ENCODE data around the gene TBC1D22A.
"Not testable (repeated sequence)": the region's sequence is repeated elsewhere in the genome, so short reads cannot be mapped to it uniquely, and the experiment has no call there.

The TBC1D22A gene

DNA sequence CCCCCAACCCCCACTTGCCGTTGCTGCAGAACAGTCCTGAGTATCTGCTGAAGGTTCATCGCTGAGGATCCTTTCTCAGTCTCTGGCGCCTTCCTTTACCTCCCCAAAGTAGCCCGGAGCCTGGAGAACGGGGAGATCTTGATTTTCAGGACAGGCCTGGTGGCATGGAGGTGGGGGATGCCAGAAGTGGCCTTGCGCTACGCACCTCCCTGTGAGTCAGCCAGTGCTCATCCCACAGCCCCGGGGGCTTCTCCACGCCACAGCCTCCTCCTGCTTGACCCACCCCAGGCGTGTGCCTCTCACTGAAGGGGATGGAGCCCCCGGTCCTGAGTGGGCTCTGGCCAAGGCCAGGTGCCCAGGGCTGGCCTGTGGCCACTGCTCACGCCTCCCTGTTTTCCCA, 339.6 kb downstream of the TBC1D22A start:
- DNase-seq (ENCODE audit: low read depth): no peak

DNA sequence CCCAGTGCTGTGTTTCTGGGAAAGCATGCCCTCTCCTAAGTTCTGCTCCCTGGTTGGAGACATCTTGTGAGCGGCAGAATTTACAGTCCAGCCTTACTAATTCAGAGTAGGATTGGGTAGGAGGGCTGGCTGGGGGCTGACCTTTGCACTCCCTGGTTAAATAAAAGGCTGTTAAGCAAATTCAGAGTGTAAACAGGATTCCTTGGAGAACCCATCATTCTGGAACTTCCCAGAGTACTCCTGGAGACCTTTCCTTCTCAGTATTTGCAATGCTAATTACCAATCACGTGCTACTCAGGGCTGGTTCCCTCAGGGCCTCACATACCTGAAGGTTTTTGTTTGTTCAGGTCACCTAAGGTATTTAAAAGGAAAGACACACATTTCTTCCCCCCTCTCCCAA, 340.2 kb downstream of the TBC1D22A start:
- DNase-seq (ENCODE audit: low read depth): no peak

DNA sequence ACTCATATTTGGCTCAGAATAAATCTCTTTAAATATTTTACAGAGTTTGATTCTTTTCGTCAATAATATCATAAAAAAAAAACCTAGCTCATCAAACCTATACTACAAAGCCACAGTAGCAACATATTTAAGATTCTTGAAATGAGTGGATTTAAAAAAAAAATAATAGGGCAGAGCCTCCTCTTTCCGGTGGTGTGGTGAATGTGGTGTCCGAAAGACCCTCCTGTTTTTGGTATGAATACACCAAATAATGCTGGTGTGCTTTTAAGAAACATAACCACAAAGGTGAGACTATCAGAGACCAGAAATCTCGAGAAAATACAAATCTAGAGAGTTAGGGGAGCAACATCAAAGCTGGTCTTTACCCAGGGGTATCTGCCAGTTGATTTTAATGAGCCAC, 342.6 kb downstream of the TBC1D22A start:
- no peak for DNase-seq (ENCODE audit: low read depth)

DNA sequence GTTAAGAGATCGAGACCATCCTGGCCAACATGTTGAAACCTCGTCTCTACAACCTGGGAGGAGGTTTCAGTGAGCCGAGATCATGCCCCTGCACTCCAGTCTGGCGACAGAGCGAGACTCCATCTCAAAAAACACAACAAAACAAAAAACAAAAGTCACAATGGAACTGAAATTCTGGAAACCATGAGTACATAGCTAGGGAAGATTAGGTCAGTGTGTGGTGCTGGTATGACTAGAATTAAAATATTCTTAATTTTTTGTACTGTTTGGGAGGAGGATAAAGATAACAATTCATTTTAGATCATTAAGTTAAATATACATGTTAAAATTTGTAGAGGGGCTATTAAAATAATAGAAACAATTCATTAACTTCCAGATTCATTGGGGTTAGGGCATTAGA, 344.4 kb downstream of the TBC1D22A start:
- no peak for DNase-seq (ENCODE audit: low read depth)

GRCh38 chr22:47107431-47107830, 345.0 kb downstream of the TBC1D22A start:
- DNase-seq (ENCODE audit: low read depth): no peak

DNA sequence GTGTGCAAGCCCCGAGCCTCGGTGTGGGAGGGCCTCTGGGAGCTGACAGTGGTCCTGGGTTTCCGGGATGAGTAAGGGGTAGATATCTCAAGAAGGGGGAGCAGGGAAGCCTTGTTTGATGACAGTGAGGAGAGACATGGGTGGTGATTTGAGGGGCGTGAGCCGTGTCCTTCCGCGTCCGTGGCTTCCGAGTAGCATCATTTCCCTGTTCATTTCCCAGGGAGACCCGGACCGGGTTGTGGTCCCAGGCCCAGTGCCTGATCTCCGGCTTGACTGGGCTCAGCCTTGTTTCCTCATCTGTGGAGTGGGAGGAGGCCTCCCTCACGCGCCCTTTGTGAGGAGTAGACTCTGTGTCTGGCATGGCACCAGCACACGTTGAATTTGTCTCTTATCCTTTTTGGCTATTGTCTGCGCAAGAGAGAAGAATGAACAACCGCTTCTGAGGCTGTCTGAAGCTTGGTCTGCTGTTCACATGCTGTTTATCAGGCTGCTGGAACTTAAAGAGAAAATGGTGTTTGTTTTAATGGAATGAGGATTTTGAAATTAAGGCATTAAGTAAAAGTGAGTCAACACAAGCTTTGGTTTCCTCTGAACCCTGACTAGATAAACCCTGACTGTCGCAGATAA, 348.5 kb downstream of the TBC1D22A start:
- no peak for DNase-seq (ENCODE audit: low read depth)

DNA sequence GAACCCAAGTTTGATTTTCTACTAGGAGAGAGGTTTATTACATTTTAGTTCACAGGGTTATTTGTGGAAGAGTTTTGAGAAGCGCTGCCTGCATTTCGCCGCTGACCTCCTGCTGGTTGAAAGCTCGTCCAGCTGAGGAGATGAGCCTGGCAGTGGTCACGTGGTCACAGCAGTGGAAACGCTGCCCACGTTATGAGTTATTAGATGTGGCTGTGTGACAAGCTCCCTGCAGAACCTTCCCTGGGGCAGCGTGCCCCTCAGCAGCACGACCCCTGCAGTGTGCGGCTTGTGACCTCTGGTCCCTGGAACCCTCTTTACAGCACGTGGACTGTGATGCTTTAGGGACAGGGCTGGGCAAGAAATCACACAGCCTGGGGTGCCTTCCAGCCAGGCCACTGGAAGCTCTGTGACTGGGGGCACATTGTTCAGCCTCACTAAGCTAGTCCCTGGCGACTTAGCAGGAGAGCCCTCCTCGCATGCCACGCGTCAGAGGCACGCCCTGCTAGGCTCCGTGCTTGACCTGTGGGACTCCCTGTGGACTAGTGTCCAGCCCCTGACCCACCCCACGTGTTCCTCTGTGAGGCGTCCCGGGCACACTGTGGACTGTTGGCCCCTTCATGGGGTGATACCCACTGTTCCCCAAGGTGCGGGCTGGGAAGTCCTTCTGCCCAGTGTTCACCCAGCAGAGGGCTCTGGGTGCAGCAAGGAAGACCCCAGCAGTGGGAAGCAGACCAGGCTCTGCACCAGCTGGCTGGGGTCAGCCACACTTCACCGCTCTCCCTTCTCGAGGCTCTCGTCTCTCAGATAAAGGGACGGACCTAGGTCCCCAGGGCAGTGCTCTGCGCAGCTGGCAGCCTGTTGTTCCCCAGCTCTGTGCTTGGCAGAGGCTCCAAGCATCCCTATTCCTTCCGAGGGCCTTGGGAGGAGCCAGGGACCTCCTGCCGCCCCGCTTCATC, 349.5 kb downstream of the TBC1D22A start:
- DNase-seq (ENCODE audit: low read depth): no peak

DNA sequence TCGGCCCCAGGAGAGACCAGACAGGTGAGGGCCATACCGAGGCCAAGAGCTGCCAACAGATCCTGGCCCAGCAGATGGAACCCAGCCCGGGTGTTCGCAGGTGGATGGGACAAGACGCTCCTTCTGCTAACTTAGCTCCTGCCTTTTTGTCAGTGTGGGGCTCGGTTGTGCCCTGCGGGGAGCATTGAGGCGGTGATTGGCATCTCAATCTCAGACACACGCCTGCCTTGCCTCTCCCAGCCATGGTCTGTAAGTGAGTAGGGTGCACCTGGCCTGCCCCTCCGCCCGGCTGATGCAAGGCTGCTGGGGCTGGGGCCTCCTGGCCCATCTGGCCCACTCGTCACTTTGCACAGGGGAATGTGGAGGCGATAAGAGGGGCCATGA, 350.1 kb downstream of the TBC1D22A start:
- DNase-seq (ENCODE audit: low read depth): no peak

GRCh38 chr22:47112994-47113852, 350.8 kb downstream of the TBC1D22A start:
- no peak for DNase-seq (ENCODE audit: low read depth)

DNA sequence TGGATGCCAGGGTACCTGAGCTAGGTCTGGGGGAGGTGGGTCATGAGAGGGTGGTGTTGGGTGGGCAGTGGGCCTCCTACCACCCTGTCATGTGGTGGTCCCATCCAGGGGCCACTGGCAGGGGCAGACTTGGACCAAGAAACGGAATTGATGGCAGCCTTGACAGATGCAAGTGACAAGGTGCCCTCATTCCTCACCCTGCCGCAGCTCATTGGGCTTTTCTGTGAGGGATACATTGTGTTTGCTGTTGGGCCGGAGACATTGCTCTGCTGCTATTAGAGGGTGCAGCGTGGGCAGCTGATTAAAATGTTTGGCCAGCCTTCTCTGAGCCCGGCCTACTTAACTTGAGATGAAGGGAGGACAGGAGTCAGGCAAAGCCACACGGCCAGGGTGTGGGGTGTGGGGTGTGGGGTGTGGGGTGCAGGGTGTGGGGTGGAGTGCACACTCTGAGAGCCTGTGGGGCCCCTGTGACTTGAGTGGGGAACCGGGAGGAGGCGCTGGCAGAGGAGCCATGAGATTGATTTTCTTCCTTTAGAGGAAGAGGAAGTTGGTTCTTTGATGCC, 351.5 kb downstream of the TBC1D22A start:
- DNase-seq (ENCODE audit: low read depth): no peak

DNA sequence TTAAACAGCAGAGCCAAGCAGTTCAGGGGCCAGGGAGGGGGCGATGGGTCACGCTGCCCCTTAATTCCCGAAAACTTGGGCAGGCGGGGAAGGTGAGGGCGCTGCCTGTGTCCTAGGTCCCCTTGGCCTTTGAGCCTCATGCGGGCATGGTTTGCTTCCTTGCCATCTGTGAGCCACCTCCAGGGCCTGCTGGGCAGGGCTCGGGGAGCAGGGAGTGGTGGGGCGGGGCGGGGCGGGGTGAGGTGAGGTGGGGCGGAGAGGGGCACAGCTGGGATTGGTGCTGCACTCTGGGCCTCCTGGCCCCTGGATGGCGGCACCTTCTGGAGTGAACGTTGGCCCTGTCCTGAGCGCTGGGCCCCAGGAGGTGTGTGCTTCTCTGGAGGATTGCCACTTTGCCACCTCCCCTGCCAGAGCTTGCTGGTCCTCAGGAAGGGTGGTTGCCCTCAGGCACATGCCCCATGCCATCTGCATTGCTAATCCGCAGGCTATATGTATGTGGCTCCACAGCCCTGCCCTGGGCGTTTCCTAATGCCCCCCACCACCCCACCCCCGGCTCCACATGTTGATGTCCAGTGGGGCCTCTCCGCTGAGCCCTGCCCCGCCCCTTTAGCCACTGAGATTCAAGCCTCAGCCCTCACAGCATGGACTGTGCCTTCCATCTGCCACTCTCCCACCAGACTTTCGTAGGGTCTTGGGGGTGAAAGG, 352.5 kb downstream of the TBC1D22A start:
- no peak for DNase-seq (ENCODE audit: low read depth)

GRCh38 chr22:47115518-47115890, 353.1 kb downstream of the TBC1D22A start:
- DNase-seq (ENCODE audit: low read depth): no peak

DNA sequence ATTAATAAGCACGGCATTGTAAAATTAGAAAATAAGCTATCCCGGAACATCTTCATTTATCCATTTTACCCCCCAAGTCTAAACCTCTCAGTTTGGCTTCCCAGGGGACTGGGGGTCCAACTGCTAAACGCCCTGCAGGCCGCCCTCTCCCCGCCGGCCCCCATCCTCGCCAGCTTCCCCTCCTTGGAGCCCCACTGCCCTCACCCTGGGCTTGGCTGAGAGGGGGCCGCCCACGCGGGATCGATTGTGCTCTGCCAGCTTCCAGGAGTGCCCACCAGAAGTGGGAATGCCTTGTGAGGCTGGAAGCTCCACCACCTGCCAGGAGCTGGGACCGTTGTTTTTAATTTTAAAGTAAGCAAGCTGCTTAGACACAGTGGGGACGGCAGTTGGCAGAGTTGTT, 353.5 kb downstream of the TBC1D22A start:
- no peak for DNase-seq (ENCODE audit: low read depth)

- DNase-seq (ENCODE audit: low read depth): no peak
These were observed 354.2 kb downstream of the TBC1D22A start for GRCh38 chr22:47116426-47117341.

DNA sequence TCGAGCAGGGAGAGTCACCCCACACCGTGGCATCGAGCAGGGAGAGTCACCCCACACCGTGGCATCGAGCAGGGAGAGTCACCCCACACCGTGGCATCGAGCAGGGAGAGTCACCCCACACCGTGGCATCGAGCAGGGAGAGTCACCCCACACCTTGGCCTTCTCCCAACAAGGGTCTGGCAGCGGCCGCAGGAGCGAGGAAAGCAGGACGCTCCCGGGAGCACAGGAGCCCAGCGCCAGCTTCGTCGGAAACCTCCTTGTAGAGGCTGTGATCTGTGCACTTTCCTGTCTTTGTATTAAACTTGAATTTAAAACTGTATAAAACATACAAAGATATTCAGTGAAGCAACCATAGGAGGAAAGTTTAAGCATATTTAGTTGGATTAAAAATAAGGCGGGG, 355.0 kb downstream of the TBC1D22A start:
- not testable (repeated sequence) for DNase-seq (ENCODE audit: low read depth)

- DNase-seq (ENCODE audit: low read depth): no peak
These were observed 356.7 kb downstream of the TBC1D22A start for GRCh38 chr22:47119181-47119580.

- DNase-seq (ENCODE audit: low read depth): no peak
These were observed 357.9 kb downstream of the TBC1D22A start for GRCh38 chr22:47120399-47120798.

DNA sequence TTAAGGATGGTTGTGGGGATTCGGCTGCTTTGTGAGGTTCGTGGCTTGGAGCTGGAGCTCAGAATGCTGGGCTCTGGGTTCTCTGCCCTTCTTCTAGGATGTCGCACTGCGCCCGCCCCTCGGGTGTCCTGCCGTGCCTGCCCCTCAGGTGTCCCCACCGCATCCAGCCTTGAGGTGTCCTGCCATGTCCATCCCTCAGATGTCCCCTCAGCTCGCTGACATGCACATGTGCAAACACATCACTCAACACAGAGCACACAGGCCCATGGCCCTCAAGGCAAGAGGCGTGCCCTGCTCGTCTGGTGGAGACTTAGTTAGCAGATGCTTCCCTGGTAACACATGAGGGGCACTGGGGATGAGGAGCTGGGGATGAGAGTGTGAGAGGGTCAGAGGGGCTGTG, 359.3 kb downstream of the TBC1D22A start:
- no peak for DNase-seq (ENCODE audit: low read depth)

DNA sequence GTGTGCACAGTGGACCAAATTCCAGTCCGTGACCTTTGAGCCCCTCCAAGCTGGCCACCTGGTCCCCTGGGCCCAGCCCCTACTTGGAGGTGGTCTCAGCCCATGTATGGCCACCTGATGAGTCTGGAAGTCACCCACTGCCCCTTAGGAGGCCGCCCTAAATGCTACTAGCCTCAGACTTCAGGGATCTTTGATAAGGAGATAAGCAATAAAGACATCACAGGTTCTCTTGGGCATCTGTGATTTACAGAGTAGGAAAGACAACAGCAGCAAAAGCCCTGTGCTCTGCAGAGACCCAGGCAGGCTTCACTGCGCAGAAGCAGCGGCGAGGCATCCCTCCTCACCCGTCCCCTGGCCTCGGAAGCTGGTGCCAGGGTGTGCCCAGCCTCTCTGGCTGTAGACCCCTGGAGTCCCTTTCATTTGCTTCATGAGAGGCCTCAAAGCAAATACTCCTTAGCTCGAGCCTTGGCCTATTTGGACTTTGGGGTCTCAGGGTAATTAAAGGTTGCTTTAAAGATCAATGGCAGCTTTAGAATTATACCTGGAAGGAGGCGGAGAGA, 360.1 kb downstream of the TBC1D22A start:
- no peak for DNase-seq (ENCODE audit: low read depth)

All from T-helper 22 cell (primary cell).